Measurements from ENCODE around the gene FAM8A1.
"Not testable (repeated sequence)": the region's sequence is repeated elsewhere in the genome, so short reads cannot be mapped to it uniquely, and the experiment has no call there.

The FAM8A1 gene

GRCh38 chr6:17574866-17575560 lies 25.1 kb upstream of the FAM8A1 start:
- H3K4me3 ChIP-seq (ENCODE audit: low read depth, low read length) = no peak overlapping the region

DNA sequence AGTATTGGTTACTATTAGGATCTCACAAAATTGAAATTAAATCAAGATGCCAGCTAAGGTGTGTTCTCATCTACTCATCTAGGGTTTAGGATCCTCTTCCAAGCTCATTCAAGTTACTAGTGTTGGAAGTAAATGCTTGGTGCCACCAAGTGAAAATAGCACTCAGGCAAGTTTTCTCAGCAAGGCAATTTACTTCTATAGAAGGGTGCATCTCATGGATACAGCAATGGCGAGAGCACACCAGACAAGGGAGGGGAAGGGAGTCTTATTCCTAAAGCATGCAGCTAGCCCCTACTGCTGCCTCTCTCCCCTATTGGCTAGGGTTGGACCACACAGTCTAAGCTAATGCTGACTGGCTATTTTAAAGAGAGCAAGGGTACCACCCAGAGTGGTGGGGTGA lies 23.0 kb upstream of the FAM8A1 start:
- CTCF ChIA-PET = interaction anchor here (0.8 kb wide), 1 partner anchor 419 kb away, joined by 3 read pairs; no protein-coding TSS in a partner anchor
- no peak for DNase-seq (ENCODE audit: low read depth, low spot score)
- POLR2A ChIA-PET = no interaction called here
- TF ChIP-seq, protein P1, sequence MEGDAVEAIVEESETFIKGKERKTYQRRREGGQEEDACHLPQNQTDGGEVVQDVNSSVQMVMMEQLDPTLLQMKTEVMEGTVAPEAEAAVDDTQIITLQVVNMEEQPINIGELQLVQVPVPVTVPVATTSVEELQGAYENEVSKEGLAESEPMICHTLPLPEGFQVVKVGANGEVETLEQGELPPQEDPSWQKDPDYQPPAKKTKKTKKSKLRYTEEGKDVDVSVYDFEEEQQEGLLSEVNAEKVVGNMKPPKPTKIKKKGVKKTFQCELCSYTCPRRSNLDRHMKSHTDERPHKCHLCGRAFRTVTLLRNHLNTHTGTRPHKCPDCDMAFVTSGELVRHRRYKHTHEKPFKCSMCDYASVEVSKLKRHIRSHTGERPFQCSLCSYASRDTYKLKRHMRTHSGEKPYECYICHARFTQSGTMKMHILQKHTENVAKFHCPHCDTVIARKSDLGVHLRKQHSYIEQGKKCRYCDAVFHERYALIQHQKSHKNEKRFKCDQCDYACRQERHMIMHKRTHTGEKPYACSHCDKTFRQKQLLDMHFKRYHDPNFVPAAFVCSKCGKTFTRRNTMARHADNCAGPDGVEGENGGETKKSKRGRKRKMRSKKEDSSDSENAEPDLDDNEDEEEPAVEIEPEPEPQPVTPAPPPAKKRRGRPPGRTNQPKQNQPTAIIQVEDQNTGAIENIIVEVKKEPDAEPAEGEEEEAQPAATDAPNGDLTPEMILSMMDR (IDR thresholded peaks at IDR 0.05; ENCODE audit: insufficient read depth, low read length, missing control alignments) = no peak
- H3K4me3 ChIP-seq (ENCODE audit: low read depth, low read length) = no peak overlapping the region

More at GRCh38 chr6:17574866-17575560, 25.1 kb upstream of the FAM8A1 start:
- peak; percentile 70 for DNase-seq (ENCODE audit: low read depth, low spot score)
- CTCF ChIA-PET = interaction anchor here (1.2 to 1.6 kb wide), 3 partner anchors 9 to 408 kb away, joined by 3 to 5 read pairs (median 4); no protein-coding TSS in a partner anchor
- POLR2A ChIA-PET = no interaction called here
- TF ChIP-seq, protein P1 (IDR thresholded peaks at IDR 0.05; ENCODE audit: insufficient read depth, low read length, missing control alignments) = no peak

DNA sequence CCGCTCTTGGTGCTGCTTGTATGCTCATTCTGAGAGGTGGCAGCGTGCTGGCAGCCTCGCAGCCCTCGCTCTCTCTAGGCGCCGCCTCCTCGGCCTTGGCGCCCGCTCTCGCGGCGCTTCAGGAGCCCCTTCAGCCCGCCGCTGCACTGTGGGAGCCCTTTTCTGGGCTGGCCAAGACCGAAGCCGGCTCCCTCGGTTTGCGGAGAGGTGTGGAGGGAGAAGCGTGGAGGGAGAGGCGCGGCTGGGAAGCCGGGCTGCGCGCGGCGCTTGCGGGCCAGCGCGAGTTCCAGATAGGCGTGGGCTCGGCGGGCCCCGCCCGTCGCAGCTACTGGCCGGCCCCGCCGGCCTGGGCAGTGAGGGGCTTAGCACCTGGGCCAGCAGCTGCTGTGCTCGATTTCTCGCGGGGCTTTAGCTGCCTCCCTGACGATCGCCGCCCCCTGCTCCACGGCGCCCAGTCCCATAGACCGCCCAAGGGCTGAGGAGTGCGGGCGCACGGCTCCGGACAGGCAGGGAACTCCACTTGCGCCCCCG lies 19.5 kb upstream of the FAM8A1 start:
- no peak for DNase-seq (ENCODE audit: low read depth, low spot score)
- TF ChIP-seq, protein P1 (IDR thresholded peaks at IDR 0.05; ENCODE audit: insufficient read depth, low read length, missing control alignments) = no peak
- CTCF ChIA-PET = interaction anchor here (0.9 to 3.4 kb wide), 8 partner anchors 9 to 423 kb away, joined by 3 to 26 read pairs (median 4); partner anchors contain the start of gene RBM24
- POLR2A ChIA-PET = interaction anchor here (1.2 kb wide), 1 partner anchor 283 kb away, joined by 3 read pairs; no protein-coding TSS in a partner anchor
- H3K4me3 ChIP-seq (ENCODE audit: low read depth, low read length) = peak overlapping the region; percentile 62

- CTCF ChIA-PET = interaction anchor here (0.9 to 3.4 kb wide), 7 partner anchors 9 to 424 kb away, joined by 3 to 26 read pairs (median 4); no protein-coding TSS in a partner anchor
Measured at GRCh38 chr6:17581282-17581681, 18.8 kb upstream of the FAM8A1 start.

DNA sequence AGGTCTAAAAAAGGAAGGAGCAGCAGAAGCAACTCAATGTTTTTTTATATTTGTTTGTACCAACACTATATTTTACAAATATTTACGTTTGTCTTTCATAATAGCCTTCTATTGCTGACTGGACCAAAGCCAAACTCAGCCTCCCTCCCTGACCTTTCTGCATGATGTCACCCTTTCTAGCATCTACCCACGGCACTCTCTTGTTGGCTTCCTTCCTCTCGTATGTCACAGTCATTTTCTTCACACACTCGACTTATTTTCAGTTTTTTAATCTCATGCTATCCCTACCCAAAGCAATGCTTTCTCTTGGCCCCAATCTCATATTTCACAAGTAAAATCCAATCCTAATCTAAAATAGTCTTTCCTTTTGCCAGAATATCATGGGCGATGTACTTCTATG lies 16.3 kb upstream of the FAM8A1 start:
- POLR2A ChIA-PET = interaction anchor here (0.6 kb wide), 1 partner anchor 565 kb away, joined by 3 read pairs; no protein-coding TSS in a partner anchor
- TF ChIP-seq, protein P1 (IDR thresholded peaks at IDR 0.05; ENCODE audit: insufficient read depth, low read length, missing control alignments) = no peak
- no peak overlapping the region for H3K4me3 ChIP-seq (ENCODE audit: low read depth, low read length)
- DNase-seq (ENCODE audit: low read depth, low spot score) = no peak
- CTCF ChIA-PET = interaction anchor here (0.5 to 3.9 kb wide), 38 partner anchors 8 to 439 kb away, joined by 3 to 77 read pairs (median 4); partner anchors contain the start of genes CAP2 and FAM8A1

More at GRCh38 chr6:17581282-17581681, 18.8 kb upstream of the FAM8A1 start:
- H3K4me3 ChIP-seq (ENCODE audit: low read depth, low read length); DNase-seq (ENCODE audit: low read depth, low spot score): not testable (repeated sequence)
- POLR2A ChIA-PET = interaction anchor here (1.2 kb wide), 1 partner anchor 284 kb away, joined by 3 read pairs; no protein-coding TSS in a partner anchor

GRCh38 chr6:17584241-17584803 lies 15.8 kb upstream of the FAM8A1 start:
- CTCF ChIA-PET = interaction anchor here (0.5 to 3.9 kb wide), 41 partner anchors 9 to 440 kb away, joined by 3 to 77 read pairs (median 4); partner anchors contain the start of genes CAP2 and FAM8A1
- POLR2A ChIA-PET = interaction anchor here (0.6 kb wide), 1 partner anchor 565 kb away, joined by 3 read pairs; no protein-coding TSS in a partner anchor
- H3K4me3 ChIP-seq (ENCODE audit: low read depth, low read length) = no peak overlapping the region; the same call in 1 of the 2 replicates
- no peak for DNase-seq (ENCODE audit: low read depth, low spot score)
- TF ChIP-seq, protein P1 (IDR thresholded peaks at IDR 0.05; ENCODE audit: insufficient read depth, low read length, missing control alignments) = peak; percentile 68
